ENCODE data around the gene MYO1C. TPM values are rescaled to one million over a fixed set of nuclear protein-coding genes. Genes with fewer than 3 reads are reported as not detected.
"Not testable (repeated sequence)": the region's sequence is repeated elsewhere in the genome, so short reads cannot be mapped to it uniquely, and the experiment has no call there.

MYO1C gene
- total RNA-seq, 1 donor: 267 TPM

DNA sequence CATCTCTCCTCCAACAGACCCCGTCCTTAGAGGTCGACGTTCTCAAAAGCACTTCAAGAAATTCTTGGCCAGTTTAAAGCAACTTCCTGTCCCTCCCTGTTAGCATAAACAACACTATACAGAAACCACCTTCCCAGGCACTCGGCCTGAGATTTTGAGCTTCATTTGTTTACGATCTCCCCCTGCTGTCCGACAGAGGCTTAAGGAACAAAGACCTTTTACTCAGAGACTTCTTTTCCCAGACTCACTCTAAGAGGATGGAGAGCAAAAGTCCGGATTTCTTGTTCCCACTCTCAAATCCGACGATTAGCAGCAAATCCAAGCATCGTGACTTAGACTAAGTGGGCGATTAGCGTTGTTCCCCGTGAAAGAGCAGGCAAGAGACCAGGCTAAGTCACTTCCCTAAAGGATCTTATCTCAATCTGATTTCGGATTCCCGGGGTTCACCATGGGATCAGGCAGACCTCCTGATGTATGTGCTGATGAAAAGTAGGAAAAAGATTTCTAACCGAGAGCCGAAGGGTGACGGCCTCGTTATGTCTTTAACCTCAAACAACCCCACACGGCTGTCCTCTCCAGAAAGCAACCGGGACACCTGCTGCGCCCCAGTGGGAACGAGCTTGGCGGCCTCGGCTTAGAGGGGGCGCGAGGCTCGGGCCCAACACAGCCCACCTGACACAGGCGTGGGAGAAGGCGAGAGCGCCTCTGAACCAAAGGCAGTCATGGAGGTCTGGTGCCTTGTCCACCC, 23.3 kb upstream of the MYO1C start:
- DNase-seq (ENCODE audit: low read depth): peak; percentile 97
- TF ChIP-seq CTCF (IDR thresholded peaks at IDR 0.05; ENCODE audit: insufficient read depth, low read depth, low read length): peak; percentile 77
- H3K4me3 ChIP-seq (ENCODE audit: low read depth, low read length): peak overlapping the region; percentile 93

DNA sequence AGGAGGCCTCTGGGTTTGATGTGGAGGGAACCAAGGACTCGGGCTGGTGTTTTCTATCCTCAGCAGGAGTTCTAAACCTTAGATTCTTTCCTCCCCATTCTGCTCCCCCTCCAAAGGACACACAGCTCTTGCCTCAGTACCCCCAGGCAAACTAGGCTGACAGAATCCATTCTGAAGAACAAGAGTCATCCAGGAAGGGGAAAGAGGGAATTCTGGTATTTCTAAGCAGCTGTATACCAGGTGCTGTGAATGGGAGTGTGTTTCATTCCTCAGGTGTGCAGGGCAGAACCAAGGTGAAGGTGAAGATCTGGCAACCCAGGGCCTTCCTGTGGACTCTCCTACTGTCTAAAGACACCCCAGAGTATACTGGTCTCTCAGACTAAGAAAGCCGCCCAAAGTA, 19.9 kb upstream of the MYO1C start:
- no peak overlapping the region for H3K4me3 ChIP-seq (ENCODE audit: low read depth, low read length)
- DNase-seq (ENCODE audit: low read depth): no peak
- no peak for TF ChIP-seq CTCF (IDR thresholded peaks at IDR 0.05; ENCODE audit: insufficient read depth, low read depth, low read length)

DNA sequence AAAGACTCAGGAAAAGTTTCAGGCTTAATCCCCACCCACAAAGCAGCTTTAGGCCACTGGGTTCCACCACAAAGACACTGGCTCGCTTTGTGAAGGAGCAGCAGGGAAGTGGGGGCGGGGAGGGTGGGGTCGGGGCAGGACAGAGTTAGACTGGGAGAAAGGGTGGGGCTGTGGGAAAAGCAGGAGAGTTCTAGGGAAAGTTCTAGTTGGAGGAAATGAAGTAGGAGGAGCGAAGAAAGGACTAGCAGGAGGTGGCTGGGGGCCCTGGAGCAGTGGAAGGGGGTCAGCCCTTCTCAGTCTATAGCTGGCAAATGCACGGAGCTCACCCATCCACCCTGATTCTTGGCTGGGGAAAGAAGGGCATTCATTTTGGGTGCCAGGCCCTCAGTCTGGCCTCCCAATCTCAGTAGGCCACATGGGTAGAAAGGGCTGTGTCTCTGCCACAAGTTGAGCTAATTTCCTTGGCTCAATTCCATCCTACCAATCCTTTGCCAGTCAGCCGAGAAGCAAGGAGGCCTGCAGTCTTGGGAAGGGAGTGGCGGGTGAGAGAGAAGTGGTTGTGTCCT, 19.4 kb upstream of the MYO1C start:
- peak; percentile 60 for DNase-seq (ENCODE audit: low read depth)
- TF ChIP-seq CTCF (IDR thresholded peaks at IDR 0.05; ENCODE audit: insufficient read depth, low read depth, low read length): no peak
- H3K4me3 ChIP-seq (ENCODE audit: low read depth, low read length): no peak overlapping the region

- peak; percentile 54 for DNase-seq (ENCODE audit: low read depth)
- TF ChIP-seq CTCF (IDR thresholded peaks at IDR 0.05; ENCODE audit: insufficient read depth, low read depth, low read length): no peak
- no peak overlapping the region for H3K4me3 ChIP-seq (ENCODE audit: low read depth, low read length)
Measured at GRCh38 chr17:1511290-1511689, 18.8 kb upstream of the MYO1C start.

DNA sequence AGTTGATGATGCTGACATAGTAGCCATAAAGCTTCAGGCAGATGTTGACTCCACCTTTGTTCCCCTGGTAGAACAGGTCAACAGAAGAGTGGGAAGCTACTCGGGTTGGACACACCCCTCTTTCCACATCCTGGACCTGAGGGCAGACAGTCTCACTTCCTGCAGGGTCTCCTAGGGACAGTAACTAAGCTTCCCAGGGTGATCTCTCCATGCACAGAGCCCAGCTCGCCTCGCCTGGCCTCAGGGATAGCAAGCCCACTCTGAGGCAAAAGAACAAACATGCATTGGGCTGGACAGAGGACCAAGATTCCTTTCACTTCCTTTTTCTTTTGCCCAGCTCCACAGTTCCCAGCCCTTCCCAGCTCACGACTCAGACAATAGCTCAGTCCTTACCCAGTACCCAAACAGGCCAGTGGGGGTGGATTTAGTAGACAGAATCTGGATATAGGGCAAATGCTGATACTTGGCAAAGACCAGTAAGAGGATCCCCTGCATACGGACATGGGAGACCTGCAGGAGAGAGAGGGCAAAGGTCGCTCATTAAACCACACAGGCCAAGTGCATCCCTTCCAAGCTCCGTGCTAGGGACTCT, 16.9 kb upstream of the MYO1C start:
- DNase-seq (ENCODE audit: low read depth): no peak
- TF ChIP-seq CTCF (IDR thresholded peaks at IDR 0.05; ENCODE audit: insufficient read depth, low read depth, low read length): no peak
- H3K4me3 ChIP-seq (ENCODE audit: low read depth, low read length): no peak overlapping the region

DNA sequence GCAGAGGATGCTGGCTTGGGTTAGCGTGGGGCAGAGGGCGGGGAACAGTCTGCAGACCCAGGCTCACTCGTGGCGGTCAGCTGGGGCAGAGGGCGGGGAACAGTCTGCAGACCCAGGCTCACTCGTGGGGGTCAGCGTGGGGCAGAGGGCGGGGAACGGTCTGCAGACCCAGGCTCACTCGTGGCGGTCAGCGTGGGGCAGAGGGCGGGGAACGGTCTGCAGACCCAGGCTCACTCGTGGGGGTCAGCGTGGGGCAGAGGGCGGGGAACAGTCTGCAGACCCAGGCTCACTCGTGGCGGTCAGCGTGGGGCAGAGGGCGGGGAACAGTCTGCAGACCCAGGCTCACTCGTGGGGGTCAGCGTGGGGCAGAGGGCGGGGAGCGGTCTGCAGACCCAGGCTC, 16.2 kb upstream of the MYO1C start:
- not testable (repeated sequence) for DNase-seq (ENCODE audit: low read depth); H3K4me3 ChIP-seq (ENCODE audit: low read depth, low read length)

DNA sequence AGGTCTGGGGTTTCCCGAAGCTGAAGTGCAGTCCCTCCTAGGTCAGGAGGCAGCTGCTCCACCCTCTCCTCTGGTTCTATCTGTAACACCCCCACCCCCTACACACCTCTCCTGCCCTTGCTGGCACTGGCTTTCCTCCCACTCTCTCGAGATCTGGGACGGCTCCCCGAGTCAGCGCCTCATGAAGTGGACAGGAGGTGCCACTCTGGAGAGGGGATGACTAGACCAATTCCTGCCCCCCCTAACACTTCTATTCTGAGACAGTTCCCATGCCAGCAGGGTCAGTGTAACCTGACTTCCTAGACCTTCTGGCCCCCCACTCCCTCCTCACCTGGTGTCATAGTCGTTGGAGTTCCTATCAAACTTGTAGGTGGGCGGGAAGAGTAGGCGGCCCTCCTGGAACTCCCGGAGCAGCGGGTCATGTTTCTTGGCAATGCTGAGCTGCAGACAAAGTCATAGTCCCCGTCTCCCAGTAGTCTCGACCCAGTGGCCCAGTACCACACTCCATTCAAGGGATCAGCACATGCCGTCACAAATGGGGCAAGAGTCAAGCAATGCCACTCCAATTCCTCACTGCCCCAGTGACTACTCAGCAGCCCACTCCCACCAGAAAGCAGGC, 14.3 kb upstream of the MYO1C start:
- H3K4me3 ChIP-seq (ENCODE audit: low read depth, low read length): no peak overlapping the region
- no peak for TF ChIP-seq CTCF (IDR thresholded peaks at IDR 0.05; ENCODE audit: insufficient read depth, low read depth, low read length)
- no peak for DNase-seq (ENCODE audit: low read depth)
